GM19452 (cell line): ENCODE data around the gene KCNQ5.
"Not testable (repeated sequence)": the region's sequence is repeated elsewhere in the genome, so short reads cannot be mapped to it uniquely, and the experiment has no call there.

ENCODE experiments used
- ATAC-seq: cut with Tn5 transposase; IDR thresholded peaks from one replicate; pipeline ENCODE4 v1.9.1; 2021; ENCODE audit not compliant: unreplicated experiment

The KCNQ5 gene

GRCh38 chr6:72890671-72891070 lies 268.8 kb downstream of the KCNQ5 start:
- ATAC-seq, result no peak

GRCh38 chr6:72892901-72893300 lies 271.0 kb downstream of the KCNQ5 start:
- ATAC-seq, result no peak

- no peak for ATAC-seq
These were observed 272.2 kb downstream of the KCNQ5 start for GRCh38 chr6:72894091-72894490.

GRCh38 chr6:72898313-72898712 lies 276.4 kb downstream of the KCNQ5 start:
- ATAC-seq, result not testable (repeated sequence)

- no peak for ATAC-seq
These were observed 284.0 kb downstream of the KCNQ5 start for GRCh38 chr6:72905705-72906478.

GRCh38 chr6:72911463-72912155 lies 289.7 kb downstream of the KCNQ5 start:
- no peak for ATAC-seq

GRCh38 chr6:72913797-72914196 lies 291.9 kb downstream of the KCNQ5 start:
- ATAC-seq, result no peak

GRCh38 chr6:72916298-72916697 lies 294.4 kb downstream of the KCNQ5 start:
- no peak for ATAC-seq

GRCh38 chr6:72916906-72917305 lies 295.0 kb downstream of the KCNQ5 start:
- ATAC-seq, result no peak

- ATAC-seq, result no peak
These were observed 300.5 kb downstream of the KCNQ5 start for GRCh38 chr6:72922401-72922800.

GRCh38 chr6:72925136-72925535 lies 303.3 kb downstream of the KCNQ5 start:
- no peak for ATAC-seq

- ATAC-seq, result no peak
These were observed 308.8 kb downstream of the KCNQ5 start for GRCh38 chr6:72930556-72931132.

GRCh38 chr6:72931325-72931887 lies 309.5 kb downstream of the KCNQ5 start:
- no peak for ATAC-seq

GRCh38 chr6:72933233-72933632 lies 311.4 kb downstream of the KCNQ5 start:
- ATAC-seq, result no peak

GRCh38 chr6:72936766-72937559 lies 315.1 kb downstream of the KCNQ5 start:
- no peak for ATAC-seq

- no peak for ATAC-seq
These were observed 316.2 kb downstream of the KCNQ5 start for GRCh38 chr6:72938104-72938503.

- ATAC-seq, result no peak
These were observed 317.1 kb downstream of the KCNQ5 start for GRCh38 chr6:72939004-72939403.

GRCh38 chr6:72940265-72940664 lies 318.4 kb downstream of the KCNQ5 start:
- no peak for ATAC-seq

GRCh38 chr6:72941263-72941662 lies 319.4 kb downstream of the KCNQ5 start:
- no peak for ATAC-seq

GRCh38 chr6:72941751-72942150 lies 319.9 kb downstream of the KCNQ5 start:
- no peak for ATAC-seq

GRCh38 chr6:72943699-72944098 lies 321.8 kb downstream of the KCNQ5 start:
- no peak for ATAC-seq
